ENCODE measurements around the gene TBC1D4. TPM values are rescaled to one million over a fixed set of nuclear protein-coding genes. Genes with fewer than 3 reads are reported as not detected.

Gene TBC1D4
- polyA plus RNA-seq, 3 donors: 5.2 to 13.9 (median 11.8) TPM

GRCh38 chr13:75430436-75431209 lies 51.3 kb downstream of the TBC1D4 start:
- 65 to 77% (median 66%) methylated on average over 8 of the region's 8 CpGs for WGBS, 3 donors
- no peak overlapping the region for H3K27ac ChIP-seq (ENCODE audit: low read depth, low read length)

DNA sequence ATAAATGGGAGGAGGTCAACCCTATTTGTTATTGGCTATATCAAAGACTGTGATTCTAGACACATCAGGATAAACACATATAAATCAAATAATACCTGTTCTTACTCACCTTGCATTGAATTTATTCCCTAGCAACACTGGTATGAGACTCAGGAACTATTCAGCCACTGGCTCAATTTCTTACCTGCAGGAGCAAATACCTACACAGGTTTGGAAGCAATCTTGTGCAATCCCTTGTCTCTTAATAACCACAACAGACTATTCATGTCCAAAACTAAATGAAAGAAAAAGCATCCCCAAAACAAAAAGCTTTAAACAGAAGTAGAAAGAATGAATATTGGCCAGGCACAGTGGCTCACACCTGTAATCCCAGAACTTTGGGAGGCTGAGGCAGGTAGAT lies 55.5 kb downstream of the TBC1D4 start:
- no peak overlapping the region for H3K27ac ChIP-seq (ENCODE audit: low read depth, low read length)

DNA sequence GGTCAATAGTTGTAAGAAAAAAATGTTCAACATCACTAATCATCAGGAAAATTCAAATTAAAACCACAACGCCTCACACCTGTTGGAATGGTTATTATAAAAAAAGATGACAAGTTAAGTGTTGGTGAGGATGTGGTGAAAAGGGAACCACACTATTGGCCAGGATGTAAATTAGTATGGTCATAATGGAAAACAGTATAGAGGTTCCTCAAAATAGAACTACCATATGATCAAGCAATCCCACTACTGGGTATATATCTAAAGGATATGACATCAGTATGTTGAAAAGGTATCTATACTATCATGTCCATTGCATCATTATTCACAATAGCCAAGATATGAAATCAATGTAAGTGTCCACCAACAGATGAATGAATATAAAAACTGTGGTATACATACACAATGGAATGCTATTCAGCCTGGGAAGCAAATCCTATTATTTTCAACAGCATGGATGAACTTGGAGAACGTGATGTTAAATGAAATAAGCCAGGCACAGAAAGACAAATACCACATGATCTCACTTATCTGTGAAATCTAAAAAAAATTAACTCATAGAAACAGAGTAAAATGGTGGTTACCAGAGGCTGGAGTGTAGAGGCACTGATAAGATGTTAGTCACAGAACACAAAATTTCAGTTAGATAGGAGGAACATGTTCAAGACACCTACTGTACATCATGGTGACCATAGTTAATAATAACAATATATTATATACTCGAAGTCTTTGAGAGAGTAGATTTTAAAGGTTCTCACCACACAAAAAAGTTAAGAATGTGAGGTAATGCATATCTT lies 56.6 kb downstream of the TBC1D4 start:
- WGBS, 3 donors: 87 to 92% (median 92%) methylated on average over 3 of the region's 3 CpGs
- H3K27ac ChIP-seq (ENCODE audit: low read depth, low read length): no peak overlapping the region

DNA sequence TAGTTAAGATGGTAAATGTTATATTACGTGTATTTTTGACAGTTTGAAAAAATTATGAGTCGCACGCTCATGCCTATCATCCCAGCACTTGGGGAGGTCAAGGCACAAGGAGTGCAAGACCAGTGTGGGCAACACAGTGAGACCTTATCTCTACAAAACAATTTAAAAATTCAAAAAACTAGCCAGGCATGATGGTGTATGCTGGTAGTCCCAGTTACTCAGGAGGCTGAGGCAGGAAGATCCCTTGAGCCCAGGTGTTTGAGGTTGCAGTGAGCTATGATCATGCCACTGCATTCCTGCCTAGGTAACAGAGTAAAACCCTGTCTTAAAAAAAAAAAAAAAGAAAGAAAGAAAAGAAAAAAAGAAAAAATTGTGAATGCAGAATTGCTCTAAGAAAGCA lies 58.0 kb downstream of the TBC1D4 start:
- H3K27ac ChIP-seq (ENCODE audit: low read depth, low read length): no peak overlapping the region
- 93 to 99% (median 94%) methylated on average over 3 of the region's 3 CpGs for WGBS, 3 donors

DNA sequence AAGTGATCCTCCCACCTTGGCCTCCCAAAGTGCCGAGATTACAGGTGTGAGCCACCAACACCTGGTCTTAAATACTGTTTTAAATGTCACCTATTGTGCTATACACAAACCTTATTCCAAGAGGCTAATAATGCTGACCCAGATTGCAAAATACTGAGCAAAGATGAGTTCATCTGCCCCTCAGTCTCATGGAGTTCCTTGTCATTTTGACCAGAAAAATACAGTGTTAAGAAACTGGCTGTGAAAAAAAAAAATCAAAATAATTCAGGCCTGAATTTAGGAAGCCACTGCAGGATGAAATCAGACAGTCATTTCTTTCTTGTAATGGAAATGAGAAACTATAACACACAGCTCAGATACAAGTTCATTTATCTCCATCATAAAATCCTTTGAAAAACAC lies 59.9 kb downstream of the TBC1D4 start:
- H3K27ac ChIP-seq (ENCODE audit: low read depth, low read length): no peak overlapping the region
- 96 to 97% (median 97%) methylated on average over 1 of the region's 1 CpG for WGBS, 3 donors

- no peak overlapping the region for H3K27ac ChIP-seq (ENCODE audit: low read depth, low read length)
- WGBS, 3 donors: 88 to 91% (median 89%) methylated on average over 2 of the region's 2 CpGs
These were observed 60.8 kb downstream of the TBC1D4 start for GRCh38 chr13:75421133-75421532.

DNA sequence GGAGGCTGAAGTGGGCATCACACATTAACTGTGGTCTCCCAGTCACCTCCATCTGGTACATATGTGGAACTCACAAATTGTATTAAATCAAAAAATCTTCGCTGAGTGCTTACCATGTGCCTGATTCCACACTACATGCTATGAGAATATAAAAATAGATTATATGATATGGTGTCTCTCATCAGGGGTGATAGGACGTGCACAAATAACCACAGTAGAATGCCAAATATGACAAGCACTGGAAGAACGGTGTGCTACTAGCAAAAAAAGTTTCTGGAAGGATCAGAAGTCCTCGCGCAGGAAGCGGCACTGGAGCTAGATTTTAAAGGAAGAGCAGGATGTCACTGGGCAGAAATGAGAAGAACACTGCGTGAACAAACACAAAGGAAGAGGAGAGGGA lies 62.3 kb downstream of the TBC1D4 start:
- H3K27ac ChIP-seq (ENCODE audit: low read depth, low read length): no peak overlapping the region

DNA sequence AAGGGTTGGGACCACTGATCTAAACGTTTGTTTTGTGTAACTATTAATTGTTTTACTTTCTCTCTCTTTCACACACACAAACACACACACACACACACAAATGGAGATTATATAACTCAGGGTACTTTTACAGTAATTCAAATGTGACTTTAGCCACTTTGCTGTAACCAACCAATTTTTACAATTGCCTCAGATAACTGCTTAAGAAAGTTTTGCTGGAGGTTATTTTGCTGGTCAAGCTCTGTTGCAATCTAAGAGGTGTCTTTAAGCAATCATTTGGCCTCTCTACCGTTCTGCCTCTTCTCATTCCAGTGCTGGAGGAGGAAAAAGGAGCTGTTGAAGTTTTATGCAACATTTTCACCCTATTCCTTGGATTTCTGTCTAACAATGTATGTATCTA lies 63.0 kb downstream of the TBC1D4 start:
- WGBS, 3 donors: 22 to 41% (median 41%) methylated on average over 2 of the region's 2 CpGs
- H3K27ac ChIP-seq (ENCODE audit: low read depth, low read length): no peak overlapping the region

More for the DNA sequence above, 62.3 kb downstream of the TBC1D4 start:
- 82 to 88% (median 87%) methylated on average over 7 of the region's 7 CpGs for WGBS, 3 donors

DNA sequence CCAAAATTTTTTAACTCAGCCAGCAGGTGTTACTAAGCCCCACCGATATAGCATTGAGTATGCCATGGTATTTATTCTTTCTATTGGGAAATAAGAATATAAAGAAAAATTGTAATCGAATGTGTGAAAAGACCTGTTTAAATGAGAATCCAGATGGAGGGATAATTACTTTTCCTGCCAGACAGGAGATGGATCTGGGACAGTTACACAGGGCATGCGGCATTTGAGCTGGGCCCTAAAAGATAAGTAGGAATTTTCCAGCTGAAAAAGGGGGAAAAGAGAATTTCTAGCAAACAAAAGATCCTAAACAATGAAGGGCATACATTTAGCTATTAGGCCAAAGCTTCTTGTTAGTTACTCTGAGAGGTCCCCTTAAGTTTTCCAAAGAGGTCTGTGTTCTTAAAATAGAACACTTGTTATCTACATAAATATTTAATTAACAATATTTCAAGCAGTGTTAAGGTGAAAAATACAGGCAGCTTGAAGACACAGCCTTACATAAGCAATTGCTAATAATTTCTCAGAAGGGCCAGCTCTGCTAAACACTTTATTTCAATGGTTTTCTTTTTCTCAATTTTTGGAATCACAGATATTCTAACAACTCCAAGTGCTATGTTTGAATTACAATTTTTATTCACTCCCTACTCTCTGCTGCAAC lies 63.7 kb downstream of the TBC1D4 start:
- H3K27ac ChIP-seq (ENCODE audit: low read depth, low read length): no peak overlapping the region
- WGBS, 3 donors: 25 to 82% (median 80%) methylated on average over 3 of the region's 3 CpGs

DNA sequence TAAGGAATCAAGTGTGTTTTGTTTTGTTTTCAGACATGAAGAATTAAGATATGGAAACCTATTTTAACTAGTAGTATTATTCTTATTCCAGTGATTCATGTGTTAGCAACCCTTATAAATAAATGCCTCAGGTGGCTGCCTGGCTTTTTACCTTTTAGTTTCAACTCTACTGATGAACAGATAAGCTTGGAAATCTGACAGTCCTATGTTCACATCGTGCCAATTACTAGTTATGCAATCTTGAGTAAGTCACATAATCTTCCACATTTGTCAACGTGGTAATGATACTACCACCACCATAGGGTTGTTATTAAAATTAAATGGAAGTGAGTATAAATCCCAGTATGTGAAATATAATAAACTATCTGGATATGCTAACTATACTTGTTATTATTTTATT lies 64.3 kb downstream of the TBC1D4 start:
- H3K27ac ChIP-seq (ENCODE audit: low read depth, low read length): no peak overlapping the region
- WGBS, 3 donors: 14 to 33% (median 19%) methylated on average over 2 of the region's 2 CpGs

DNA sequence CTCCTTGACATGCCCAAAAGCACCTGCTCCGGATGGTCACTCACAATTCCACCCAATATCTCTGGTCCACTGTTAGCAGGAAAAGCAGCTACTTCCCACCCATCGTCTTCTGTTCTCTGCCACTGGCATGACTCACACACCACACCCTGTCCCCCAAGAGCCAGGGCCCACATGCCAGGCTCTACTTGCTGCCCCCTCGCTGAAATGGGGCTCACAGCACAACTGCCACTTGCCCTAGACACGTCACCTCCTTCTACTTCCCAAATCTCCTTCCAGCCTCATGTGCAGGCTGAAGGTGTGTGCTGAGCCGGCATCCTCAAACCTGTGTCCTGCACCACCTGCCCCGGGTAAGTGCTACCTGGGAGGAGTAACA lies 65.0 kb downstream of the TBC1D4 start:
- H3K27ac ChIP-seq (ENCODE audit: low read depth, low read length): no peak overlapping the region
- 74 to 86% (median 80%) methylated on average over 6 of the region's 6 CpGs for WGBS, 3 donors

DNA sequence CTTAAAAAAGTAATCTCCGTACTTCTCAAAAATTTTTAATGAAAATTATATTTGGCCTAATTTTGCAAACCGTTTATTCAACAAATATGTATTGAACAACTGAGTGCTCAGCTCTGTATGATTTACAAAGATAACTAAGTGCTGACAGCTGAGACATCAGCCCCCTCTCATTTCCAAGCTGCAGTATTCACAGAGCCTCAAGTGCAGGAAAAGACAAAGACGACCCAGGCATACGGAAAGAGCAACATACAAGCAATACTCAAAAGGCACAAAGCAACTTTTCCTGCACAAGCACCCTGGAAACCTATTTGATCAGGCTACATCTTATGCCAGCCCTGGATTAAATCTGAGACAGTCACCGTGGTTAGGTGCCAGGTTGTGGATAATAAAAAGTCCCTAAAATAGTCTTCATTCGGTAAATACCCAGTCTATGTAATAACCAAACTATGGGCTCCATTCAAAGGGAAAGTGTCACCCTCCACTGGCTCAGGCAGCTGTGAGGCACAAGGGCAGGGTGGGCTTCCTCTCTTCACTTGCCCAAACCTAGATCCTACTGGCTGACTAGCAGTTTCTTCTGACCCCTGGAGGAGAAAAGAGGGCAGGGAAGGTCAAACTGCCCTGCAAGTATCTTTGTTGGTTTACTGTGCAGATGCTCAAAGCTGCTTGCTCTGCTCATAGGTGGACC lies 65.5 kb downstream of the TBC1D4 start:
- H3K27ac ChIP-seq (ENCODE audit: low read depth, low read length): no peak overlapping the region
- 50 to 60% (median 58%) methylated on average over 6 of the region's 6 CpGs for WGBS, 3 donors

GRCh38 chr13:75415694-75416093 lies 66.3 kb downstream of the TBC1D4 start:
- no peak overlapping the region for H3K27ac ChIP-seq (ENCODE audit: low read depth, low read length)
- 69 to 81% (median 71%) methylated on average over 1 of the region's 1 CpG for WGBS, 3 donors

DNA sequence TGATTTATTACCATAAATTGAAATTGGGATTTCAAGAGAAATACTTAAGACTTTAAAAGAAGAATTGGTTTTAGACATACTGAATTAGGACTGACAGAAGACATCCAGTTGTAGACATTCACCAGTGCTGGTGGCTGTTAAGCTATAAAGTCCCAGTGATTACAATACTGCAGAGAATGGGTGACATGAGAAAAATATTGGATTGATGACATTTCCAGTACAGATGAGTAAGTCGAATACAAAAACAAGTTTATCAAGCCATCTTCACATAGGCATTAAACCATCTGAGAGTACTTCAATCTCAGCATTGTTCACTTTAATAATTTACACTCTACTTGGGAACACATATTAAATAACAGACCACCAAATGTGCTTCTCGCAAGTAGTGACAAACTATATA lies 66.8 kb downstream of the TBC1D4 start:
- WGBS, 3 donors: 84 to 88% (median 85%) methylated on average over 2 of the region's 2 CpGs

DNA sequence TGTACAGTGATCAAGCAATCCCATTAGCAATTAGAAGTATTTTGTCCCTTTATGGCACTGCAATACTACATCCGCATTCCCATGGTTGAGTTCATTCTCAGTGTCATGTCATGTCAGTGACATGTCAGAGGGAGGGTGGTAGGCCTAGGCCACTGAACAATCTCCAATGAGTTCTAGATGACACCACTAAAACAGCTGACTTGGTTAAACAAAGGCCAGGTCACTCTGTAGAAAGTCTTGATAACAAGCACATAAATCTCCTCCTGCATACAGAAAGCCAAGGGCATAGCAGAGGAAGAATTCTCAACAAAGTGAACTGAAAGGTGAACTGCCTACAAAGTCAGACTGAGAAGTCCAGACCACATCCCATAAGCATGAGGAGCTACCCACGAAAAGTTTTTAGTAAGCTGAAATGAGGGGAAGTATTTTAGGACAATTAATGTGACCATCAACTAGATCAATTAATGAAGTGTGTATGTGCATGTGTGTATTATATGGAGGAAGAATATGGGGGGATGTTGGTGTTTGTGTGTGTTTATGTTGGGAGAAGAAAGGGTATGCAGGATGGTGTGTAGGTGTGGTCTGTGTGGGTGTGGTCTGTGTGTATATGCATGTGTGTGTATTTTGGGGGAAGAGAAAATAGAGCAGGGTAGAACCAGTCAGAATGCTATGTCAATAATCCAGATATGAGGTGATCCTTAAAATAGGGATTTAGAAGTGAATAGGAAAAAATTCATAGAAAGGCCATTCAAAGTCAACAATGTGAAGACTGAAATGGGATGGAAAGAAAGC lies 67.7 kb downstream of the TBC1D4 start:
- H3K27ac ChIP-seq (ENCODE audit: low read depth, low read length): no peak overlapping the region
- 90 to 92% (median 90%) methylated on average over 2 of the region's 2 CpGs for WGBS, 3 donors

More for the DNA sequence above, 66.8 kb downstream of the TBC1D4 start:
- H3K27ac ChIP-seq (ENCODE audit: low read depth, low read length): no peak overlapping the region

DNA sequence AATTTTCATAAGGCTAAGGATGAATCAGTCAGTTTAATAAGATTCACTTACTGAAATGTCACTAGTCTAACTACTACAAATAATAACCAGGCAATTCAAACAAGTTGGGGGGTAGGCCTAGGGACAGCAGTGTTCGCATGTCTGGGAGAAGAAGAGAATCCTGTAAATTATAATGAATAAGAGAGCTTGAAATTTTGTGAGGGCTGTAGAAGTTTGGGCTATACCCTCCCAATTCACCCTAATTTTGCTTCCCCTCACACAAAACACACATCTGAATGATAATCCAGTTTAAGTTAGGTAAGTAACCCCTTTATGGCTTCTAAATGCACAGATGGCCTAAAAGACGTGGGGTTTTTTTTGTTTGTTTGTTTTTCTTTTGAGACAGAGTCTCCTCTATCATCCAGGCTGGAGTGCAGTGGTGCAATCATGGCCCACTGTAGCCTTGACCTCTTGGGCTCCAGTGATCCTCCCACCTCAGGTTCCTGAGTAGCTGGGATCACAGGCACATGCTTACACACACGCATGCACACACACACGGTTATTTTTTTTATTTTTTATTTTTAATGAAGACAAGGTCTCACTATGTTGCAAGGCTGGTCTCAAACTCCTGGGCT lies 69.9 kb downstream of the TBC1D4 start:
- no peak overlapping the region for H3K27ac ChIP-seq (ENCODE audit: low read depth, low read length)
- 72 to 94% (median 88%) methylated on average over 4 of the region's 4 CpGs for WGBS, 3 donors

- H3K27ac ChIP-seq (ENCODE audit: low read depth, low read length): no peak overlapping the region
- WGBS, 3 donors: 75 to 83% (median 83%) methylated on average over 7 of the region's 7 CpGs
These were observed 71.8 kb downstream of the TBC1D4 start for GRCh38 chr13:75410207-75410606.

DNA sequence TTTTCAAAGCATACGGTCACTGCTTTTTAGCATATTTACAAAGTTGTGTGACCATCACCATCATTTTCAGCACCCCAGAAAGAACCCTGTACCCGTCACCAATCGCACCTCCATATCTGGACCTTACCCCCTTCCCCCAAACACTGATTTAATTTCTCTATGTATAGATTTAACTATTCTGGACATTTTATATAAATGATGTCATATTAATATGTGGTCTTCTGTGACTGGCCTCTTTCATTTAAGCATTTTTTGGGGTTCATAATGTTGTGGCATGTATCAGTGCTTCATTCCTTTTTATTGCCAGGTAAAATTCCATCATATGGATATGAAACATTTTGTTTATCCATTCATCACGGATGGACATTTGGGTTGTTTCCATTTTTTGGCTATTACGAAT lies 74.0 kb downstream of the TBC1D4 start:
- WGBS, 3 donors: 89 to 99% (median 96%) methylated on average over 5 of the region's 5 CpGs
- H3K27ac ChIP-seq (ENCODE audit: low read depth, low read length): no peak overlapping the region
